GM23338 (cell line): ENCODE results near the gene XRCC5.

Experiments used
- CREB1 ChIP-seq: fragments of 250-450 bp; sonication (Bioruptor Pico); IDR thresholded peaks from 2 replicates; pipeline ENCODE4 v1.5.0; 2020; ENCODE audit warnings: low read depth, mild to moderate bottlenecking, moderate library complexity
- CTCF ChIP-seq, 2 experiments: fragments of 200-600 bp in 1 of 2; sonication (generic) in 1 of 2; conservative IDR thresholded peaks; 2 replicates each; pipeline versions ENCODE4 v1.5.1 to v1.6.1; 2016 to 2017; ENCODE audit warnings: antibody characterized with exemption in 2 of 2, low read depth in 2 of 2, mild to moderate bottlenecking in 2 of 2, moderate library complexity in 1 of 2
- EZH2 ChIP-seq: fragments of 200-600 bp; sonication (generic); IDR thresholded peaks from one replicate; pipeline ENCODE4 v1.8.0; 2017; ENCODE audit warnings: antibody characterized with exemption, mild to moderate bottlenecking, low read depth; ENCODE audit not compliant: unreplicated experiment
- POLR2AphosphoS5 ChIP-seq: IDR thresholded peaks from 2 replicates; pipeline ENCODE4 v1.6.1; 2016; ENCODE audit warnings: antibody characterized with exemption, low read depth

DNA sequence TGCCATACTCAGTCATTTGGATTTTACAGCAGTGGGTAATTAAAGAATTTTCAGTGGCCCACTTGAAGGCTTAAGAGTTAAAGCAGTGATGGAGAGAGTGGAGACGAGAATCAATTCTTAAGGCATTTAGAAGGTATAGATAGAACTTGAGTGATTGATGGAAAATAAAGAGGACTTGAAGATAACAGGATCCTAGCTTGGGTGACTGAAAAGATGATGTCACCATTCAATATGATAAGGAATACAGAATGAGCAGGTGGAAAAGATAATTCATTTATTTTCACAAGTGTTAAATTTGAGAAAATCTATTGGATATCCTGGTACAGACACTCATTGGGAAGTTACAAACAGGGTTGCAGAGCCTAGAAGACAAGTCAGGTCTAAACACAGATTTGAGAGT is 35.2 kb downstream of the XRCC5 start:
- TF ChIP-seq POLR2AphosphoS5: no peak
- no peak for TF ChIP-seq CTCF (conservative IDR thresholded peaks at IDR 0.05; ENCODE audit: low read depth in 2 of 2)
- TF ChIP-seq CREB1 (CRISPR knock-in tag): no peak
- no peak for TF ChIP-seq EZH2
